GM21390 (cell line): ENCODE results near the gene ATP5F1D.
"Not testable (repeated sequence)": the region's sequence is repeated elsewhere in the genome, so short reads cannot be mapped to it uniquely, and the experiment has no call there.

Source experiments
- ATAC-seq: cut with Tn5 transposase; IDR thresholded peaks from one replicate; pipeline ENCODE4 v1.9.1; 2021; ENCODE audit not compliant: unreplicated experiment

Gene ATP5F1D

GRCh38 chr19:1246265-1247087 is 4.9 kb downstream of the ATP5F1D start:
- ATAC-seq: not testable (repeated sequence)

GRCh38 chr19:1247748-1248138 is 6.2 kb downstream of the ATP5F1D start:
- no peak for ATAC-seq

GRCh38 chr19:1248139-1248785 is 6.7 kb downstream of the ATP5F1D start, which contains the start of gene MIDN:
TSS of gene MIDN (plus strand) at chr19:1248583. CDS start at chr19:1250297, 1,714 bp downstream.
- peak; percentile 12 for ATAC-seq

GRCh38 chr19:1248786-1249297 is 7.3 kb downstream of the ATP5F1D start:
- ATAC-seq: no peak

- ATAC-seq: peak; percentile 35
Observed at GRCh38 chr19:1249298-1249989, 7.9 kb downstream of the ATP5F1D start.

- no peak for ATAC-seq
Observed at GRCh38 chr19:1249990-1250436, 8.5 kb downstream of the ATP5F1D start.

- no peak for ATAC-seq
Observed at GRCh38 chr19:1250437-1251260, 9.1 kb downstream of the ATP5F1D start.

- no peak for ATAC-seq
Observed at GRCh38 chr19:1251330-1252220, 10.0 kb downstream of the ATP5F1D start.

- ATAC-seq: no peak
Observed at GRCh38 chr19:1252221-1252820, 10.8 kb downstream of the ATP5F1D start.

- ATAC-seq: no peak
Observed at GRCh38 chr19:1252821-1253513, 11.4 kb downstream of the ATP5F1D start.

- no peak for ATAC-seq
Observed at GRCh38 chr19:1253514-1254080, 12.0 kb downstream of the ATP5F1D start.

- no peak for ATAC-seq
Observed at GRCh38 chr19:1254081-1254527, 12.6 kb downstream of the ATP5F1D start.

- no peak for ATAC-seq
Observed at GRCh38 chr19:1254530-1255185, 13.1 kb downstream of the ATP5F1D start.

- ATAC-seq: no peak
Observed at GRCh38 chr19:1255186-1256161, 13.9 kb downstream of the ATP5F1D start.

- ATAC-seq: no peak
Observed at GRCh38 chr19:1256646-1257474, 15.3 kb downstream of the ATP5F1D start.
